Astrocyte (in vitro differentiated cells and primary cell): Measurements from ENCODE around the gene CERK. TPM values are rescaled to one million over a fixed set of nuclear protein-coding genes. Genes with fewer than 3 reads are reported as not detected.

ENCODE experiments used
- DNase-seq: peaks from one replicate; pipeline ENCODE4 v3.0.0-alpha.2; 2010; ENCODE audit warnings: low read depth
- FAIRE-seq: peaks from 2 replicates; lab custom pipeline; 2011; peaks lifted over from hg19 to GRCh38; lab: Jason Lieb, UNC
- H2AFZ ChIP-seq: 2 replicates; pipeline ENCODE4 v1.6.0; 2012; ENCODE audit warnings: low read depth, low read length, inconsistent platforms
- H3K27ac ChIP-seq: 2 replicates; pipeline ENCODE4 v1.5.1; 2011; ENCODE audit warnings: low read depth, low read length, inconsistent platforms
- H3K27me3 ChIP-seq: 2 replicates; pipeline ENCODE4 v1.6.0; 2011; ENCODE audit warnings: low read length, inconsistent platforms; ENCODE audit not compliant: insufficient read depth
- H3K36me3 ChIP-seq: 2 replicates; pipeline ENCODE4 v1.5.1; 2011; ENCODE audit warnings: low read length, inconsistent platforms; ENCODE audit not compliant: insufficient read depth
- H3K4me1 ChIP-seq: 2 replicates; pipeline ENCODE4 v1.5.1; 2011; ENCODE audit warnings: low read length, inconsistent platforms; ENCODE audit not compliant: insufficient read depth
- H3K4me2 ChIP-seq: 2 replicates; pipeline ENCODE4 v1.6.0; 2012; ENCODE audit warnings: low read length, inconsistent platforms
- H3K4me3 ChIP-seq: 2 replicates; pipeline ENCODE4 v1.5.1; 2011; ENCODE audit warnings: low read depth, mild to moderate bottlenecking, low read length, inconsistent platforms; ENCODE audit not compliant: insufficient read depth
- H3K79me2 ChIP-seq: 2 replicates; pipeline ENCODE4 v1.6.0; 2012; ENCODE audit warnings: mild to moderate bottlenecking, low read length, inconsistent platforms; ENCODE audit not compliant: insufficient read depth
- H3K9ac ChIP-seq: 2 replicates; pipeline ENCODE4 v1.6.0; 2012; ENCODE audit warnings: mild to moderate bottlenecking, low read length, inconsistent platforms
- H3K9me3 ChIP-seq: 2 replicates; pipeline ENCODE4 v1.5.1; 2012; ENCODE audit warnings: low read depth, mild to moderate bottlenecking, low read length, inconsistent platforms; ENCODE audit not compliant: insufficient read depth
- H4K20me1 ChIP-seq: 2 replicates; pipeline ENCODE4 v1.6.0; 2012; ENCODE audit warnings: low read length, inconsistent platforms; ENCODE audit not compliant: insufficient read depth
- H3K27ac Mint-ChIP-seq: one replicate; pipeline ENCODE4 v1.8.0; 2021; ENCODE audit warnings: mild to moderate bottlenecking, mixed read lengths; ENCODE audit not compliant: unreplicated experiment
- H3K27me3 Mint-ChIP-seq: one replicate; pipeline ENCODE4 v1.8.0; 2021; ENCODE audit warnings: low read depth, mixed read lengths; ENCODE audit not compliant: unreplicated experiment
- H3K36me3 Mint-ChIP-seq: one replicate; pipeline ENCODE4 v1.8.0; 2021; ENCODE audit warnings: low read depth, mixed read lengths; ENCODE audit not compliant: unreplicated experiment
- H3K4me1 Mint-ChIP-seq: one replicate; pipeline ENCODE4 v1.8.0; 2021; ENCODE audit warnings: low read depth, mixed read lengths; ENCODE audit not compliant: unreplicated experiment
- H3K4me3 Mint-ChIP-seq: one replicate; pipeline ENCODE4 v1.8.0; 2021; ENCODE audit warnings: mild to moderate bottlenecking, moderate library complexity, mixed read lengths; ENCODE audit not compliant: unreplicated experiment
- H3K9me3 Mint-ChIP-seq: one replicate; pipeline ENCODE4 v1.8.0; 2021; ENCODE audit warnings: mild to moderate bottlenecking, mixed read lengths; ENCODE audit not compliant: unreplicated experiment
- CTCF ChIP-seq: IDR thresholded peaks from 2 replicates; pipeline ENCODE4 v1.5.1; 2011; ENCODE audit warnings: low read depth, mild to moderate bottlenecking, inconsistent platforms, low read length, moderate library complexity; ENCODE audit not compliant: insufficient read depth
- EZH2 ChIP-seq: IDR thresholded peaks from 2 replicates; pipeline ENCODE4 v1.6.1; 2012; ENCODE audit warnings: mild to moderate bottlenecking, low read length, inconsistent platforms; ENCODE audit not compliant: insufficient read depth
- total RNA-seq: library from RNA; stranded (reverse); gene quantifications from 2 replicates; pipeline ENCODE4 v1.2.1, GENCODE V29; 2021

CERK gene
- total RNA-seq, 1 donor from 2014 or later: 23.2 TPM

- H3K4me3 Mint-ChIP-seq: no peak overlapping the region
- Histone ChIP-seq H3K4me3 (no peak overlapping the region), H3K4me2 (no peak overlapping the region), H3K9me3 (no peaks in the 10 kb centered on the region), H3K4me1 (peaks cover 21% of the 10 kb centered on the region), H3K36me3 (no peaks in the 10 kb centered on the region), H4K20me1 (no peaks in the 10 kb centered on the region), H2AFZ (no peak overlapping the region), H3K79me2 (no peaks in the 10 kb centered on the region), H3K27me3 (no peaks in the 10 kb centered on the region), H3K9ac (no peak overlapping the region), H3K27ac (no peak overlapping the region)
- TF ChIP-seq CTCF: no peak
- no peak for TF ChIP-seq EZH2
- peak overlapping the region; percentile 26 for H3K27ac Mint-ChIP-seq
- H3K4me1 Mint-ChIP-seq: peaks cover 13% of the 10 kb centered on the region
- FAIRE-seq (no peak), DNase-seq (no peak)
- peaks cover 22% of the 10 kb centered on the region for H3K27me3 Mint-ChIP-seq
- H3K36me3 Mint-ChIP-seq: no peaks in the 10 kb centered on the region
- peaks cover 3% of the 10 kb centered on the region for H3K9me3 Mint-ChIP-seq
Observed at GRCh38 chr22:46747646-46748045, 9.6 kb upstream of the CERK start.

GRCh38 chr22:46746620-46747019 lies 8.6 kb upstream of the CERK start:
- H3K4me3 ChIP-seq: no peak overlapping the region
- H3K27ac Mint-ChIP-seq: no peak overlapping the region
- peaks cover 22% of the 10 kb centered on the region for H3K27me3 Mint-ChIP-seq
- DNase-seq (no peak), FAIRE-seq (no peak)
- no peaks in the 10 kb centered on the region for H3K27me3 ChIP-seq
- H3K4me1 Mint-ChIP-seq: peaks cover 13% of the 10 kb centered on the region
- no peak overlapping the region for H3K27ac ChIP-seq
- no peak overlapping the region for H3K4me2 ChIP-seq
- H3K36me3 Mint-ChIP-seq: no peaks in the 10 kb centered on the region
- H3K36me3 ChIP-seq: no peaks in the 10 kb centered on the region
- H3K9ac ChIP-seq: no peak overlapping the region
- no peak overlapping the region for H3K4me3 Mint-ChIP-seq
- no peaks in the 10 kb centered on the region for H3K79me2 ChIP-seq
- peaks cover 21% of the 10 kb centered on the region for H3K4me1 ChIP-seq
- H3K9me3 ChIP-seq: no peaks in the 10 kb centered on the region
- peaks cover 3% of the 10 kb centered on the region for H3K9me3 Mint-ChIP-seq
- H4K20me1 ChIP-seq: no peaks in the 10 kb centered on the region
- TF ChIP-seq EZH2 (no peak), CTCF (no peak)
- no peak overlapping the region for H2AFZ ChIP-seq

GRCh38 chr22:46746192-46746591 lies 8.1 kb upstream of the CERK start:
- Histone ChIP-seq H2AFZ (no peak overlapping the region), H4K20me1 (no peaks in the 10 kb centered on the region), H3K27ac (no peak overlapping the region), H3K4me1 (peaks cover 21% of the 10 kb centered on the region), H3K27me3 (no peaks in the 10 kb centered on the region), H3K36me3 (no peaks in the 10 kb centered on the region), H3K79me2 (no peaks in the 10 kb centered on the region), H3K9ac (no peak overlapping the region), H3K4me3 (no peak overlapping the region), H3K9me3 (no peaks in the 10 kb centered on the region), H3K4me2 (no peak overlapping the region)
- Mint-ChIP-seq H3K27ac (peak overlapping the region; percentile 11), H3K4me1 (peaks cover 11% of the 10 kb centered on the region), H3K9me3 (no peaks in the 10 kb centered on the region), H3K36me3 (no peaks in the 10 kb centered on the region), H3K27me3 (peaks cover 20% of the 10 kb centered on the region), H3K4me3 (no peak overlapping the region)
- DNase-seq (no peak), FAIRE-seq (no peak)
- TF ChIP-seq CTCF: no peak
- TF ChIP-seq EZH2: no peak
